Middle frontal gyrus (tissue), 1 donor: ENCODE data around the gene DOK6.

Source experiments
- DNase-seq: peaks from one replicate; pipeline ENCODE4 v3.0.0-alpha.2; 2015; ENCODE audit warnings: low spot score; ENCODE audit errors: extremely low spot score

DOK6 gene

DNA sequence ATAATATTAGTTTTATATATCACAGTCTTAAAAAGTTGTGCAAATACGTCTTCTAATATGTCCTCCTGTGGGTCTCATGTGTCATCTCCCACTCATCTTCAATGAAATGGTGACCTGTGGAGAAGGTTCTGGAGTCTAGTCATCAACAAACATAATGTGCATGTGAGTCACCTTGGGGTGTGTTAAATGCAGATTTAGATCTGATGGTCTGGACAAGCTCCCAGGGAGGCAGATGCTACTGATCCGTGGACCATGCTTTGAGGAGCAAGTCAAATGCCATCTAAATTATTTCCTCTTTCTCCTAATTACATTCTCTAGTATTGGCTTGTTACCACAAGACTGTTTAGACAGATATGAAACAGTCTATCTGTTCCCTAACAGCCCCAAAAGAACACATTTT is 336.0 kb downstream of the DOK6 start:
- no peak for DNase-seq

GRCh38 chr18:69737851-69738250 is 337.2 kb downstream of the DOK6 start:
- no peak for DNase-seq

GRCh38 chr18:69747388-69747787 is 346.7 kb downstream of the DOK6 start:
- no peak for DNase-seq

- DNase-seq = no peak
These were observed 352.2 kb downstream of the DOK6 start for GRCh38 chr18:69752737-69753380.

- no peak for DNase-seq
These were observed 353.4 kb downstream of the DOK6 start for GRCh38 chr18:69754108-69754507.

- no peak for DNase-seq
These were observed 354.4 kb downstream of the DOK6 start for GRCh38 chr18:69755041-69755440.

DNA sequence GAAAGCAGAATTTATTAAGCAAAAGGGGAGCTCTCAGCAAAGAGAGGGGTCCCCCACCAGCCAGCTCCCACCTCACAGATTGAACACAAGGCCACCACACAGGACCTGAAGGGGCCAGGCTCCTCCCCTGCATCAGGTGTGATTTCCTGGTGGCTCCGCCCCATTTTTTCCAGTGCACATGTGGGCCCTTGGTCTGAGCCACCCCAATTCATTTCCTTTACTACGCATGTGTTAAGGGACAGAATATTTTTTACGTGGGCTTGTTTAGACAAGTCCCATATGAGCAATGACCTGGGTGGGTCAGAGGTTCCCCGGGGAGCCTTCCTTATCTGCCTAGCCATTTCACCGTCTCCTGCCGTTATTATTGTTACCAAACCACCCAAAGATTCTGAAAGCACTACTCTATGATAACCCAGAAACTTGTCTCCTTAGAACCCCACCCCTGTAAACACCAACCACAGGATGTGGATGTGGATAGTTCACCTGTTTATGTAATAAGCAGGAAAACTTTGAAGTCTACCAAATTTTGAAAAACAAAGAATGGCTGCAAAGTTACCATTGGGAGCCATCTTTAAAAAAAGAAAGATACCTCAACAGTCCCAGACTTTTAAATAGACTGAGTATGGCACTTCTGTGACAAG is 355.3 kb downstream of the DOK6 start:
- DNase-seq = no peak

DNA sequence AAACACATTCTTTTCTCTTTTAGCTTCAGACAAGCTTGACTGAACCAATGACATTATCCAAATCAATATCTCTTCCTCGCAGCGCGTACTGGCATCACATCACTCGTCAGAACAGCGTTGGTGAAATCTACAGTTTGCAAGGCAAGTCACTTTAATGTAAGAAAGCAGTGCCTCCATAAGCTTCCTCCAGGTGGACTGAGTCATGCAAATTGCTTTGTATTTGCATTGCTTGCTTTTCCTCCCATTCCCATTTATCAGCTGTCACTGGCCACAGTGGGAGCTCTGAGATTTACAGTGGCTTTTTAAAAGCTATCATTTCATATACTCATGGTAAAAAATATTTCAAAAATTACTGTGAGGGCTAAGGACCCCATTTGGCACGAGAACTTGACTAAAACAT is 357.0 kb downstream of the DOK6 start:
- no peak for DNase-seq

- DNase-seq = no peak
These were observed 357.8 kb downstream of the DOK6 start for GRCh38 chr18:69758458-69758857.

DNA sequence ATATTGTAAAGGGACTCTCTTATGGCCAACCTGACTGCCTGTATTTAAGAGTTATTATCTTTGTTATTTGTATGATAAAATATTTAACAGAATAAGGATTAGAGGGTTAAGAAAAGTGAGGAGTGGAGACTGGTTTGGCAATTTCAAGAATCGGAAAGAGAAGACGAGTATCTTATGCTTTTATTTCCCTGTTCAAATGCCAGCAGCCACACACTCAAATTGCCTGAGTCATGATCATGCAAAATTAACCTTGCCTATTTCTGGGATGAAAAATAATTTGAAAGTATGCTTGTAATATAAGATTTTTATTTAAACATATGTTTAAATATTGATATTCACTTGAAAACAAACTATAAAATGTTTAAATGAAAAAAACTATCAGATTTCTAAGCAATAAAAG is 358.4 kb downstream of the DOK6 start:
- DNase-seq = no peak

DNA sequence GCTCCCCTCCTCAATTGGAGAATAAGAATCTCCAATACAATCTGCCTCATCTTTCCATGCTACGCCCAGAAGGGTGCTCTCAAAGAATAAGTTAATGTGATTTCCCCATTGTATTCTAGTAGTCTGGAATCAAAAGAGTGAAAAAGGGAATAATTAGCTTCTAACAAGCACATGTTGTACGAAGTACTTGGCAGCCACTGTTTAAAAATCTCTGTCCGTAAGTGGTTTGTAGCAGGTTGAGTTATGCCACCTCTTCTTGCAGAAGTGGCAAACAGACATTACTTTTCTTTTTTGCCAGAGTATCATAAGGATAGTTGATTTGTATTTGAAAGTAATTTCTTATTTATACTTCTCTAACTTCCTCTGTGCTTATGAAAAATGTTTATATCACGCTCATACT is 362.3 kb downstream of the DOK6 start:
- DNase-seq = no peak

GRCh38 chr18:69763821-69764220 is 363.1 kb downstream of the DOK6 start:
- DNase-seq = no peak

DNA sequence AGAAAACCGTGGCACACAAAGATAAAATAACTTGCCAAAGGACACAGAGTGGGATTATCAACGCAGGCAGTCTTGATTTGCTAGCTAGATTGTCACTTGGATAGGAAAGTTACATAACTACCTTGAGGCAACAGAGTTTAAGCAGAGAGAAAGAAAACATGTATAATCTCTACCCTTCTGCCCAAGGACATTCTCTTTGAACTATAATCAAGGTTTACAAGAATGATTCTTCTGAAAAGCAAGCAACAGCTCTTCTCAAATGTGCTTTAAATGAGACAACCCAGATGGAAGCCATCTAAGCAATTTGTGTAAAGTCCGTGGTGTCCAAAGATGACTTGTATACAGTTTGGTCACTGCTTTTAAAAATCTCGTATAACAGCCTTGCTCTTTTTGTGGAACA is 369.6 kb downstream of the DOK6 start:
- DNase-seq = no peak

DNA sequence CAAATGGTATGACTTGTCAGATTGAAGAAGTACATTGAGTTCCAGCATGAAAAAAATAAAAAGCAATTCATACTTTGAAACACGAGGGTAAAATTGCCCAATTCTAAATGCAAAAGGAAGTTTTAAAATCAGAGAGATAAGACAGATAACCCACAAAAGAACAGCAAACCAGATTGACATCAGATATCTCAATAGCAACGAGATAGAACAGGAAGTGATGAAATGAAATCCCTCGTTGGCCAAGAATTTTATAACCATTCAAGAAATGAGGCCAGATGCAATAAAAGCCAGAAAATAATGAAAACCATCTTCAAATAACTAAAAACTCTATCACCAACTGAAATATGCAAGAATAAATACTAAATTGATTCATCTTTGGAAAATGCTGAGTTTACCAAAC is 374.1 kb downstream of the DOK6 start:
- no peak for DNase-seq

DNA sequence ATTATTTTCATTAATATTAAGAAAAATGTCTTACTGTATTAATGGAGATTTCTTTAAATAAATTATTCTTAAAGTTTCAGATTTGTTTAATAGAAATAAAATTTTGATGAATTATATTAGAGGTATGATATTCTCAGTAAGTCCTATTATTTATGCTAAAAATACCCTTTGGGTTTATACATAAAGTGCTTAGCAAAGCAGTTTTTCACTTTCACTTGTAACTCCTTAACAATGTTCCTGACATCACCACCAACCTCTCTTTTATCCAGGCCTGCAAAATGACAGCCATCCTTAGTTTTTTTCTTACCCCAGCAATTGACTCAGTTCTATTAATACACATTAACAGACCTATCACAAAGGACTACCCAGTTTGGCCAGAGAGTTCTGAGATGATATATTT is 376.6 kb downstream of the DOK6 start:
- DNase-seq = no peak

- DNase-seq = no peak
These were observed 378.0 kb downstream of the DOK6 start for GRCh38 chr18:69778680-69779079.

GRCh38 chr18:69780851-69781250 is 380.2 kb downstream of the DOK6 start:
- DNase-seq = no peak

GRCh38 chr18:69784815-69785214 is 384.1 kb downstream of the DOK6 start:
- no peak for DNase-seq

DNA sequence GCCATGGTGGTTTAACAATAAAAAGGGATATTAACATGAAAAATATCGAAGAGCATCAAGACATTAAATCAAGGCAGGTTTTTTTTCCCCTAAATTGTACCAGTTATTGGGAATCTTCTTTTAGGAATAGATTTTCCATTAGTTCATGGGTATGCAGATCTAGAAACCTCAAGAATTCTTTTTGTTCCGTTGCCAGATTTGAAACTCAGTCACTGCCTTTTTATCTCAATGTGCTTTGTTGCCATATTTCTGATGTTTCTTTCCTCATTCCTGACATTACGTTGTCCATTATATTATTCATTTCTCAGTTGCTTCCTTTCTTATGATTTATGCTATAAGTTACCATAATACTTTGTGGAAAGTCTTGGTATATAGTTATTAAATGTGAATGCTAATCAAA is 384.8 kb downstream of the DOK6 start:
- DNase-seq = no peak

- DNase-seq = no peak
These were observed 385.7 kb downstream of the DOK6 start for GRCh38 chr18:69786427-69786826.

- DNase-seq = no peak
These were observed 387.3 kb downstream of the DOK6 start for GRCh38 chr18:69787825-69788547.

DNA sequence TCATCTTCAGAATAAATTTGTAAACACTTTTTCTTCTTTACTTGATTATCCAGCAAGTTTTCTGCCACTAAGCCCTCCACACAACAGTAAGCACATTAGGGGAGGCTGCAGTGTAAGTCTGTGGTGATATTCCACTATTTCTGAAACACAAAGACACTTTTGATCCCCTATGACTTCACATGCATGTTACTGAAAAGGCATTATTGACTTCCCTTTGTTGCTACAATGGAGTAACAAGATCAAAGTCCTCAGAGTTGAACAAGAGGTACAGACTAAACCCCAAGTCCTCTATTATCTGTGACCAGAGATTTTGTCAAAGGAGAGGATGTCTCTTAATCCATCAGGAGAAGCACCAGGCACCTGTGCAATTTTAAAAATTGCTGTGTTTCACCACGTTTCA is 389.1 kb downstream of the DOK6 start:
- DNase-seq = no peak

GRCh38 chr18:69790649-69791048 is 390.0 kb downstream of the DOK6 start:
- DNase-seq = no peak
